Measurements from ENCODE around the gene FAM204A.

The FAM204A gene

GRCh38 chr10:118290471-118290995 lies 51.6 kb downstream of the FAM204A start:
- Histone ChIP-seq H3K27me3 (ENCODE audit: control insufficient read depth, low read length) (peaks cover 5% of the 10 kb centered on the region; the same call in 1 of the 2 replicates), H3F3A (ENCODE audit: control insufficient read depth, insufficient read depth) (no peaks in the 10 kb centered on the region)
- TF ChIP-seq EZH2phosphoT487 (IDR thresholded peaks at IDR 0.05; ENCODE audit: borderline replicate concordance, low read length), result no peak
- TF ChIP-seq, protein P1, sequence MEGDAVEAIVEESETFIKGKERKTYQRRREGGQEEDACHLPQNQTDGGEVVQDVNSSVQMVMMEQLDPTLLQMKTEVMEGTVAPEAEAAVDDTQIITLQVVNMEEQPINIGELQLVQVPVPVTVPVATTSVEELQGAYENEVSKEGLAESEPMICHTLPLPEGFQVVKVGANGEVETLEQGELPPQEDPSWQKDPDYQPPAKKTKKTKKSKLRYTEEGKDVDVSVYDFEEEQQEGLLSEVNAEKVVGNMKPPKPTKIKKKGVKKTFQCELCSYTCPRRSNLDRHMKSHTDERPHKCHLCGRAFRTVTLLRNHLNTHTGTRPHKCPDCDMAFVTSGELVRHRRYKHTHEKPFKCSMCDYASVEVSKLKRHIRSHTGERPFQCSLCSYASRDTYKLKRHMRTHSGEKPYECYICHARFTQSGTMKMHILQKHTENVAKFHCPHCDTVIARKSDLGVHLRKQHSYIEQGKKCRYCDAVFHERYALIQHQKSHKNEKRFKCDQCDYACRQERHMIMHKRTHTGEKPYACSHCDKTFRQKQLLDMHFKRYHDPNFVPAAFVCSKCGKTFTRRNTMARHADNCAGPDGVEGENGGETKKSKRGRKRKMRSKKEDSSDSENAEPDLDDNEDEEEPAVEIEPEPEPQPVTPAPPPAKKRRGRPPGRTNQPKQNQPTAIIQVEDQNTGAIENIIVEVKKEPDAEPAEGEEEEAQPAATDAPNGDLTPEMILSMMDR (IDR thresholded peaks at IDR 0.05; ENCODE audit: low read depth, low read length, poor library complexity, severe bottlenecking), result no peak

GRCh38 chr10:118287076-118287806 lies 54.9 kb downstream of the FAM204A start:
- no peak overlapping the region for H3K27ac ChIP-seq (ENCODE audit: low read depth, low read length)

More at GRCh38 chr10:118290471-118290995, 51.6 kb downstream of the FAM204A start:
- Histone ChIP-seq H3K9me2 (replicated peaks; ENCODE audit: control insufficient read depth, low read length) (no peaks in the 10 kb centered on the region), H3K4me1 (ENCODE audit: control insufficient read depth, low read length) (no peaks in the 10 kb centered on the region), H3K9me3 (ENCODE audit: control insufficient read depth, insufficient read depth, low read length) (no peaks in the 10 kb centered on the region), H3K4me3 (ENCODE audit: low read length) (no peak overlapping the region), H3K79me2 (ENCODE audit: control insufficient read depth, low read length) (no peaks in the 10 kb centered on the region), H3K4me2 (ENCODE audit: low read length) (no peak overlapping the region), H3K36me3 (ENCODE audit: control insufficient read depth, low read length) (no peaks in the 10 kb centered on the region), H3K27ac (ENCODE audit: low read depth, low read length) (no peak overlapping the region), H4K20me1 (ENCODE audit: control insufficient read depth, insufficient read depth, low read depth, low read length) (no peaks in the 10 kb centered on the region)

DNA sequence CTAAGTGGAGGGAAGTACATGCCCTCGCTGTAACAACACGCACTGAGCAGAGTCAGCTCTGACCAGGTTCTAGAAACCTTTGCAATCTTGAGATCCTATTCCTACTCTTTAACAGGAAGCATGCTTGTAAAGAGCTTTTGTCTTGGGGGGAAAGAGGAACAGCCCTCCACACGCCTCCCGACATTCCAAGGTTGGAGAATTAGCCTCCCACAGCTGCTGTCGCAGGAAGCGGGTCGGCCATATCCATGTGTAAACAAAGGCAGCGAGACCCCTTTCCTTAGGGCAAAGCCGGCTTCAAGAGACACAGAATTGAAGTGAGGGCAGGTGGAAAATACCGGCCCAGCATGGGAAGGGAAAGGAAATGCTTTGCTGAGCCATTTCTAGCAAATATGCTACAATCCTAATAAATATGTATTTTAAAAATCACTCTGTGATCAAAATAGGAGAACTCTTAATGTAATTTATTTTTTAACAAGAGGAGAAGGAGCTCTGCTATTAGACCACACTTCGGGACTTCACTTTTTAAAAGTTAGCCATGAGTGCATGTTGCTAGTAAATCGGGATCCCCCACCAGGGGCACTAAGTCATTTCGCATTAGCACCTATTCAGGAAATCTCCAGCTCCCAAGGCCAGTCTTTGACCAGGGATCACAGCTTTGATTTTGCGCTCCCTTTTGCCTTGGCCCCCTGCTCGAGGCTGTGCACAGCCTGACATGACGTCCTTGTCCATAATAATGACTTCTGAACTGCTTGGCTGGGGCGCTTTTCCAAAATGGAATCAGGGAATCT lies 55.9 kb downstream of the FAM204A start:
- no peak overlapping the region for H3K4me3 ChIP-seq (ENCODE audit: low read length)
- TF ChIP-seq, protein P1 (IDR thresholded peaks at IDR 0.05; ENCODE audit: low read depth, low read length, poor library complexity, severe bottlenecking), result no peak
- TF ChIP-seq EZH2phosphoT487 (IDR thresholded peaks at IDR 0.05; ENCODE audit: borderline replicate concordance, low read length), result no peak

More at GRCh38 chr10:118287076-118287806, 54.9 kb downstream of the FAM204A start:
- H3K36me3 ChIP-seq (ENCODE audit: control insufficient read depth, low read length), result no peaks in the 10 kb centered on the region
- 0 out of 2 replicates have a peak, but pooled peaks cover 3% of the 10 kb centered on the region for H3K27me3 ChIP-seq (ENCODE audit: control insufficient read depth, low read length)
- no peak overlapping the region for H3K4me2 ChIP-seq (ENCODE audit: low read length)
- no peak overlapping the region for H3K4me3 ChIP-seq (ENCODE audit: low read length)
- no peaks in the 10 kb centered on the region for H4K20me1 ChIP-seq (ENCODE audit: control insufficient read depth, insufficient read depth, low read depth, low read length)
- H3F3A ChIP-seq (ENCODE audit: control insufficient read depth, insufficient read depth), result no peaks in the 10 kb centered on the region
- no peak for TF ChIP-seq EZH2phosphoT487 (IDR thresholded peaks at IDR 0.05; ENCODE audit: borderline replicate concordance, low read length)
- TF ChIP-seq, protein P1 (IDR thresholded peaks at IDR 0.05; ENCODE audit: low read depth, low read length, poor library complexity, severe bottlenecking), result no peak
- no peaks in the 10 kb centered on the region for H3K4me1 ChIP-seq (ENCODE audit: control insufficient read depth, low read length)
- H3K9me2 ChIP-seq (replicated peaks; ENCODE audit: control insufficient read depth, low read length), result no peaks in the 10 kb centered on the region
- H3K79me2 ChIP-seq (ENCODE audit: control insufficient read depth, low read length), result no peaks in the 10 kb centered on the region
- no peaks in the 10 kb centered on the region for H3K9me3 ChIP-seq (ENCODE audit: control insufficient read depth, insufficient read depth, low read length)

More for the DNA sequence above, 55.9 kb downstream of the FAM204A start:
- no peaks in the 10 kb centered on the region for H3F3A ChIP-seq (ENCODE audit: control insufficient read depth, insufficient read depth)
- no peaks in the 10 kb centered on the region for H3K27me3 ChIP-seq (ENCODE audit: control insufficient read depth, low read length)
- H3K79me2 ChIP-seq (ENCODE audit: control insufficient read depth, low read length), result no peaks in the 10 kb centered on the region
- no peak overlapping the region for H3K27ac ChIP-seq (ENCODE audit: low read depth, low read length)
- H3K4me1 ChIP-seq (ENCODE audit: control insufficient read depth, low read length), result no peaks in the 10 kb centered on the region
- no peaks in the 10 kb centered on the region for H3K9me2 ChIP-seq (replicated peaks; ENCODE audit: control insufficient read depth, low read length)
- H4K20me1 ChIP-seq (ENCODE audit: control insufficient read depth, insufficient read depth, low read depth, low read length), result no peaks in the 10 kb centered on the region
- no peaks in the 10 kb centered on the region for H3K36me3 ChIP-seq (ENCODE audit: control insufficient read depth, low read length)
- no peak overlapping the region for H3K4me2 ChIP-seq (ENCODE audit: low read length)
- no peaks in the 10 kb centered on the region for H3K9me3 ChIP-seq (ENCODE audit: control insufficient read depth, insufficient read depth, low read length)
